GM19025 (cell line): ENCODE measurements around the gene EIF4EBP3.
"Not testable (repeated sequence)": the region's sequence is repeated elsewhere in the genome, so short reads cannot be mapped to it uniquely, and the experiment has no call there.

Source experiments
- ATAC-seq: cut with Tn5 transposase; IDR thresholded peaks from one replicate; pipeline ENCODE4 v1.9.1; 2021; ENCODE audit warnings: mild to moderate bottlenecking, low read depth, moderate library complexity; ENCODE audit not compliant: unreplicated experiment

The EIF4EBP3 gene

GRCh38 chr5:140574165-140574564 lies 26.7 kb downstream of the EIF4EBP3 start:
- ATAC-seq: no peak

DNA sequence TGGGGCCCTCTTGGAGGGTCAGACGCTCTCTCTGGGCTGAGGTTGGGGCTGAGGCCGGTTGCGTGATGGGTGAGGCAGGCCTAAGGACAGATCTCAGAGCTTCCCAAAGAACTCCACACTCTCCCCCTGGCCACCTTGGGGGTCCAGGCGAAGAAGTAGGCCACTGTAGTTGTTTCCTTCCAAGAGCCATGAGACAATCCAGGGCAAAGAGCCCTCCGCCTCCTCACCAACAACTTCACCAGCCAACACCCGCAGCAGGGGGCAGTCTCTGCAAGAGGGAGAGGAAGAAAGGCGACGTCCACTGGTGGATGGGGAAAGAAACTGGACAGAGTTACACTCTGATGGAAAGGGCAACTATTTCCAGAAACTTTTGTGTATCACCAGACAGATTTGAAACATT lies 27.8 kb downstream of the EIF4EBP3 start:
- no peak for ATAC-seq

- no peak for ATAC-seq
Measured at GRCh38 chr5:140576776-140577201, 29.3 kb downstream of the EIF4EBP3 start.

DNA sequence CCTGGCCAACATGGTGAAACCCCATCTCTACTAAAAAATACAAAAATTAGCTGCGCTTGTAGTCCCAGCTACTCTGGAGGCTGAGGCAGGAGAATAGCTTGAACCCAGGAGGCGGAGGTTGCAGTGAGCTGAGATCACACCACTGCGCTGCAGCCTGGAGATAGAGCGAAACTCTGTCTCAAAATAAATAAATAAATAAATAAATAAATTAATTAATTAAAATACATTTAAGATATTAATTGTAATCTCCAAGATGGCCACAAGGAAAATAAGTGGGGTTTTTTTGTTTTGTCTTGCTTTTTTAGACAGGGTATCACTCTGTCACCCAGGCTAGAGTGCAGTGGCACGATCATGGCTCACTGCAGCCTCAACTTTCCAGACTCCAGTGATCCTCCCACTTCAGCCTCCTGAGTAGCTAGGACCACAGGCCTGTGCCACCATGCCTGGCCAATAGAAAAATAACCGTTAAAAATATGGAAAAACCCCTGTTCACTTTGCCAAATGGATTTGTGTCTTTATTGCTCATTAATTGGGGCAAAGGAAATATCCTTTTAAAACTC lies 31.8 kb downstream of the EIF4EBP3 start:
- ATAC-seq: not testable (repeated sequence)

- no peak for ATAC-seq
Measured at GRCh38 chr5:140587495-140587894, 40.0 kb downstream of the EIF4EBP3 start.

DNA sequence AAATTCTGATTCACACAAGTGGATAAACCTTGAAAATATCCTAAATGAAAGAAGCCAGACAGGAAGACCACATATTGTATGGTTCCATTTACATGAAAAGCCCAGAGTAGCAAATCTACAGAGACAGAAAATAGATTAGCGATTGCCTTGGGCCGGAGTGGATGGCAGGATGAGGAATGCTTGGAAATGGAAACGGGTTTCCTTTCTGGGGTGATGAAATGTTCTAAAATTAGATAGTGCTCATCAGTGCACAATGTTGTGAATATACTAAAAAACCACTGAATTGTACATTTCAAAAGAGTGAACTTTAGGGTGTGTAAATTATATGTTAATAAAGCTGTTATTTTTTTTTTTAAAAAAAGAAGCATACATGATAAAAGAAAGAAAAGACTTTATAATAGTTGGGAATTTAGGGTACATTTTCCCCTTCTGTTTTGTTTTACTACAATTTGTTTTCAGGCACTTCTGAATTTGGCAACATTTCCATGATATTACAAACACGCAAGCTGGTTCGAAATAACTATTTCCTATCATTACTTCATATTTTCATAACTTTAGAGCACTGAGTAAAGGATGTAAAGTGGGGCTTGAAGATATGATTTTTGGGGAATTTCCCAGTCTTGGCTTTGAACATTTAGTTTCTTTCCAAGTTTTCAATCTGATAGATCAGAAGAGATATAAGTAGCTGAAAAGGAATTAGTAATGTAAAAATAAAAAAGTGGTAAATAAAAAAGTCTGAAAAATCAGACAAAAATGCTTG lies 41.0 kb downstream of the EIF4EBP3 start:
- no peak for ATAC-seq

- no peak for ATAC-seq
Measured at GRCh38 chr5:140590861-140591260, 43.4 kb downstream of the EIF4EBP3 start.

GRCh38 chr5:140591747-140592372 lies 44.4 kb downstream of the EIF4EBP3 start:
- no peak for ATAC-seq

DNA sequence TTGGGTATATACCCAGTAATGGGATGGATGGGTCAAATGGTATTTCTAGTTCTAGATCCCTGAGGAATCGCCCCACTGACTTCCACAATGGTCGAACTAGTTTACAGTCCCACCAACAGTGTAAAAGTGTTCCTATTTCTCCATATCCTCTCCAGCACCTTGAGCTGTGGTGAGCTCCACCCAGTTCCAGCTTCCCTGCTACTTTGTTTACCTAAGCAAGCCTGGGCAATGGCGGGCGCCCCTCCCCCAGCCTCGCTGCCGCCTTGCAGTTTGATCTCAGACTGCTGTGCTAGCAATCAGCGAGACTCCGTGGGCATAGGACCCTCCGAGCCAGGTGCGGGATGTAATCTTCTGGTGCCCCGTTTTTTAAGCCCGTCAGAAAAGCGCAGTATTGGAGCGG lies 45.6 kb downstream of the EIF4EBP3 start:
- not testable (repeated sequence) for ATAC-seq

- no peak for ATAC-seq
Measured at GRCh38 chr5:140594169-140594568, 46.7 kb downstream of the EIF4EBP3 start.

DNA sequence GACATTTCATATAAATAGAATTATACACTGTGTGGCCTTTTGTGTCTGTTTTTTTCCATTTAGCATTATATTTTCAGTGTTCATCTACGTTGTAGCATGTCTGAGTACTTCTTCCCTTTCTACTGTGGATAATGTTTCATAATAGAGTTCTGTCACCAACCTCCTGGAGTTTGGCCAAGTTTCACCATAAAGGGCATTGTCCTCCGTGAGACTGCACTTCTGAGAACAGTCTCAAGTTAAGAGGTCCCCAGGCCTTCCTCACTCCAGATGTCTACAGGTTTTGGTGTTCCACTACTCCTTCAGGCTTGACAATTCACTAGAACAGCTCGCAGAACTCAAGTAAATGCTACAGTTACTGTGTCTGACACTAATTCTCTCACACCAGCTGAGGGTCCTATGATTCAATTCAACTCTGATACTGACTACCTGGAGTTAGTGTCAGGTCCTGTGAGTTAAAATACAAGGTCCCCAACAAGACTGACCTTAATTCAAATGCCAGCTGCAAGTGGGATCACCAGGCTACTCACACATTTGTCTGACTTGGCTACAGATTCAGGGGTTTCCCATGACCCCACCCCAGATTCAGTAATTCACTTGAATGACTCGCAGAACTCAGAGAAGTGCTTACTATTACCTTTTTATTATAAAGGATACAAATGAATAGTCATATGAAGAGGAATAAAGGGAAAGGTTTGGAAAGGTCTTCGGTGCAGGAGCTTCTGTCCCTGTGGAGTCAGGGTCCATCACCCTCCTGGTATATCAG lies 48.3 kb downstream of the EIF4EBP3 start:
- no peak for ATAC-seq

- no peak for ATAC-seq
Measured at GRCh38 chr5:140596321-140596741, 48.9 kb downstream of the EIF4EBP3 start.

- no peak for ATAC-seq
Measured at GRCh38 chr5:140598836-140599235, 51.4 kb downstream of the EIF4EBP3 start.
